HCT116 (cell line): ENCODE data around the gene CEP131. TPM values are rescaled to one million over a fixed set of nuclear protein-coding genes. Genes with fewer than 3 reads are reported as not detected.

ENCODE experiments used
- ATAC-seq: fragments of 200-7000 bp; cut with Tn5 transposase; 2 replicates; pipeline ENCODE4 v1.9.1; 2020; ENCODE audit warnings: mild to moderate bottlenecking, moderate library complexity
- BruUV-seq: library from RNA; stranded (reverse); fragments of 400-500 nt; replicated peaks from 2 replicates; lab custom pipeline; 2021; lab: Mats Ljungman, UMichigan
- CTCF ChIA-PET: fragments of 300-600 bp; sonication (Branson Sonifier 250); formaldehyde crosslinking; loops from one replicate; lab custom pipeline; 2021; ENCODE audit warnings: antibody characterized with exemption; lab: Charles Lee
- POLR2A ChIA-PET: fragments of 300-600, 350-600 bp; sonication (Branson Sonifier 250); formaldehyde crosslinking; loops from one replicate; lab custom pipeline; 2021; ENCODE audit warnings: antibody characterized with exemption; lab: Charles Lee
- RAD21 ChIA-PET, 2 experiments: fragments of 300-600 bp; sonication (Branson Sonifier 250); formaldehyde crosslinking; loops; one replicate each; lab custom pipeline; 2023; ENCODE audit warnings: low total read pairs in 2 of 2; ENCODE audit not compliant: uncharacterized antibody in 2 of 2, unreplicated experiment in 2 of 2, low non-redundant PET in 1 of 2; lab: Charles Lee
- DNase-seq: peaks from one replicate; pipeline ENCODE4 v3.0.0-alpha.2; 2010; ENCODE audit warnings: low read depth, low spot score
- H2AFZ ChIP-seq: fragments of 200-600 bp; shearing (Covaris generic), sonication (generic); 2 replicates; pipeline ENCODE4 v1.6.1; 2017; ENCODE audit warnings: low read depth, mixed run types, mixed read lengths, antibody characterized with exemption, low read length; ENCODE audit not compliant: poor library complexity, severe bottlenecking
- H3K27ac ChIP-seq: 2 replicates; pipeline ENCODE4 v1.5.1; 2012; ENCODE audit warnings: low read depth, low read length
- H3K27me3 ChIP-seq: fragments of 200-600 bp; sonication (generic); 2 replicates; pipeline ENCODE4 v1.6.1; 2016; ENCODE audit warnings: mixed run types, low read length, mixed read lengths; ENCODE audit not compliant: insufficient read depth
- H3K36me3 ChIP-seq, 2 experiments: fragments of 200-500 bp in 1 of 2; fragments of 200-600 bp in 1 of 2; sonication (Bioruptor generic) in 1 of 2; sonication (generic) in 1 of 2; 2 replicates each; pipeline versions ENCODE4 v1.5.1 to v1.6.1; 2014 to 2016; ENCODE audit warnings: low read length in 2 of 2, inconsistent platforms in 1 of 2, mixed read lengths in 1 of 2, mixed run types in 1 of 2; ENCODE audit not compliant: insufficient read depth in 2 of 2, control insufficient read depth in 1 of 2
- H3K4me1 ChIP-seq, 2 experiments: fragments of 200-600 bp in 1 of 2; sonication (generic) in 1 of 2; 2 replicates each; pipeline versions ENCODE4 v1.5.1 to v1.6.1; 2012 to 2017; ENCODE audit warnings: low read length in 2 of 2, inconsistent platforms in 1 of 2, mild to moderate bottlenecking in 1 of 2, mixed read lengths in 1 of 2, mixed run types in 1 of 2, moderate library complexity in 1 of 2; ENCODE audit not compliant: insufficient read depth in 2 of 2, control insufficient read depth in 1 of 2
- H3K4me2 ChIP-seq: fragments of 200-600 bp; sonication (generic); 2 replicates; pipeline ENCODE4 v1.6.1; 2017; ENCODE audit warnings: mixed run types, low read length, mixed read lengths
- H3K4me3 ChIP-seq, 2 experiments: fragments of 200-600 bp in 1 of 2; sonication (generic) in 1 of 2; replicated peaks in 1 of 2; 2 replicates each; pipeline ENCODE4 v1.5.1; 2011 to 2016; ENCODE audit warnings: low read length in 2 of 2, control low read depth in 1 of 2, low read depth in 1 of 2, mild to moderate bottlenecking in 1 of 2, mixed read lengths in 1 of 2, mixed run types in 1 of 2
- H3K79me2 ChIP-seq: fragments of 200-600 bp; sonication (generic); 2 replicates; pipeline ENCODE4 v1.6.1; 2017; ENCODE audit warnings: mild to moderate bottlenecking, mixed run types, low read length, moderate library complexity, mixed read lengths; ENCODE audit not compliant: insufficient read depth
- H3K9ac ChIP-seq: fragments of 200-600 bp; sonication (generic); 2 replicates; pipeline ENCODE4 v1.6.1; 2016; ENCODE audit warnings: low read length, mixed read lengths
- H3K9me2 ChIP-seq: fragments of 200-600 bp; sonication (generic), shearing (Covaris generic); 2 replicates; pipeline ENCODE4 v1.6.1; 2017; ENCODE audit warnings: mixed run types, mild to moderate bottlenecking, moderate library complexity; ENCODE audit not compliant: insufficient read depth
- H3K9me3 ChIP-seq, 2 experiments: fragments of 200-500 bp in 1 of 2; fragments of 200-600 bp in 1 of 2; sonication (Bioruptor generic) in 1 of 2; sonication (generic) in 1 of 2; 2 replicates each; pipeline ENCODE4 v1.6.1; 2014 to 2017; ENCODE audit warnings: low read length in 2 of 2, mixed read lengths in 2 of 2, inconsistent platforms in 1 of 2, low read depth in 1 of 2, mild to moderate bottlenecking in 1 of 2, mixed run types in 1 of 2, moderate library complexity in 1 of 2; ENCODE audit not compliant: control insufficient read depth in 1 of 2, insufficient read depth in 1 of 2
- H4K20me1 ChIP-seq: fragments of 200-600 bp; sonication (generic), shearing (Covaris generic); 2 replicates; pipeline ENCODE4 v1.6.1; 2017; ENCODE audit warnings: mixed run types, mild to moderate bottlenecking, moderate library complexity; ENCODE audit not compliant: insufficient read depth
- CEBPB ChIP-seq: IDR thresholded peaks from 2 replicates; pipeline ENCODE4 v1.6.1; 2012; ENCODE audit warnings: low read depth
- EGR1 ChIP-seq: IDR thresholded peaks from 2 replicates; pipeline ENCODE4 v1.6.1; 2012; ENCODE audit warnings: low read depth
- EZH2 ChIP-seq: fragments of 200-600 bp; sonication (generic); IDR thresholded peaks from 2 replicates; pipeline ENCODE4 v1.6.1; 2017; ENCODE audit warnings: antibody characterized with exemption, mixed run types
- EZH2phosphoT487 ChIP-seq: fragments of 200-600 bp; IDR thresholded peaks from 2 replicates; pipeline ENCODE4 v1.6.1; 2018; ENCODE audit warnings: antibody characterized with exemption, borderline replicate concordance
- FOSL1 ChIP-seq: IDR thresholded peaks from 2 replicates; pipeline ENCODE4 v1.6.1; 2012; ENCODE audit warnings: low read depth
- POLR2A ChIP-seq: IDR thresholded peaks from 2 replicates; pipeline ENCODE4 v1.7.0; 2011; ENCODE audit warnings: borderline replicate concordance; ENCODE audit not compliant: insufficient read depth, insufficient read length; ENCODE audit errors: extremely low read depth
- POLR2AphosphoS5 ChIP-seq: IDR thresholded peaks from 2 replicates; pipeline ENCODE4 v1.6.1; 2011; ENCODE audit warnings: mild to moderate bottlenecking, low read depth, low read length, moderate library complexity
- RAD21 ChIP-seq: IDR thresholded peaks from 2 replicates; pipeline ENCODE4 v1.6.1; 2012; ENCODE audit warnings: low read depth, mild to moderate bottlenecking
- SIN3A ChIP-seq: IDR thresholded peaks from 2 replicates; pipeline ENCODE4 v1.6.1; 2012; ENCODE audit warnings: low read depth
- SP1 ChIP-seq: IDR thresholded peaks from 2 replicates; pipeline ENCODE4 v1.6.1; 2012; ENCODE audit warnings: low read depth
- TCF7L2 ChIP-seq: IDR thresholded peaks from 2 replicates; pipeline ENCODE4 v1.7.0; 2011; ENCODE audit warnings: borderline replicate concordance, inconsistent platforms; ENCODE audit not compliant: insufficient read depth, insufficient read length; ENCODE audit errors: extremely low read depth
- YY1 ChIP-seq: IDR thresholded peaks from 2 replicates; pipeline ENCODE4 v1.6.1; 2011; ENCODE audit warnings: low read length, low read depth, moderate library complexity, mild to moderate bottlenecking; ENCODE audit not compliant: insufficient replicate concordance; ENCODE audit errors: extremely low read depth
- ZFX ChIP-seq: fragments of 450-650 bp; IDR thresholded peaks from 2 replicates; pipeline ENCODE4 v1.6.1; 2017
- ZNF274 ChIP-seq: fragments of 200-500 bp; sonication (Bioruptor generic); IDR thresholded peaks from 2 replicates; pipeline ENCODE4 v1.6.1; 2014; ENCODE audit warnings: mild to moderate bottlenecking, low read depth, low read length, inconsistent platforms
- intact Hi-C: fragments of 100-400 bp; cut with micrococcal nuclease; formaldehyde crosslinking; loops from 2 replicates; pipeline ENCODE4 v1.10.0; 2022
- total RNA-seq: library from RNA; stranded (reverse); gene quantifications from one replicate; pipeline ENCODE4 v1.2.1, GENCODE V29; 2021; ENCODE audit not compliant: unreplicated experiment
- TF ChIP-seq, protein P1 (sequence below): IDR thresholded peaks from 2 replicates; pipeline ENCODE4 v1.6.1; 2012
- TF ChIP-seq, protein P2 (sequence below), 3 experiments: fragments of 200-600 bp in 1 of 3; sonication (generic) in 1 of 3; IDR thresholded peaks in 2 of 3; conservative IDR thresholded peaks in 1 of 3; 2 replicates each; pipeline ENCODE4 v1.5.1; 2012 to 2017; ENCODE audit warnings: low read depth in 2 of 3, low read length in 2 of 3, antibody characterized with exemption in 1 of 3, borderline replicate concordance in 1 of 3, control low read depth in 1 of 3, mild to moderate bottlenecking in 1 of 3, mixed read lengths in 1 of 3, mixed run types in 1 of 3, moderate library complexity in 1 of 3; ENCODE audit not compliant: insufficient read depth in 1 of 3

The CEP131 gene
- total RNA-seq, 1 experiment from 2014 or later, result 30.2 TPM

DNA sequence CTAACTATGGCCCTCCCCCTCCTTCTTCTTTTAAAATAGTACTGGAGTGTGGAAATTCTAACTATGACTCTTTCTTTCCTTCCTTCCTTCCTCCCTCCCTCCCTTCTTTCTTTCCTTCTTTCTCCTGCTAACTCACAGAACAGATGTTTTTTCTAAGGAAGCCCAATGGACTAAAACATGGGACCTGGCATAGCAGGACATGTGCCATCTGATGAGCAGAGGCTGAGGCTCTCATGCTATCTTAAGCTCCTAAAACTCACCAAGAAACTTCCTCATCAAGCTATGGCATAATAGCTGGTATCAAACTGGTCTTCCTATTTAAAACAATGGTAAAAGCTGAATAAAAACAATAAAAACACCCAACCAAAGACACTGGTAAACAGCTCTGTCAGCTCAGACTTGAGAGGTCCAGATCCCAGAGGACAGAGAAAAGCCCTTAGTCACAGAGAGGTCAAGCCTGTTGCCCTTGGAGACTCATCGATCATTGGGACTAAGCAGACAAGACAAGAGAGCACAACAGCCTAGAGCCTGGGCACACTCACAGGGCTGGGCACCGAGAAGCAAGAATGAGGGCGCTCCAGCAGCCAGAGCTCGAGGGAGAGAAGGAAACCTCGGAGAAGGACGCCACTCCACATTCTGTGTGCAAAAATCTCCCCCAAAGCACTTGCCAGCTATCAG lies 44.8 kb upstream of the CEP131 start:
- Histone ChIP-seq H3K9me3 (no peaks in the 10 kb centered on the region), H3K4me1 (no peaks in the 10 kb centered on the region), H3K9me2 (no peaks in the 10 kb centered on the region), H2AFZ (no peak overlapping the region), H3K4me3 (no peak overlapping the region), H3K27ac (no peak overlapping the region), H4K20me1 (no peaks in the 10 kb centered on the region), H3K27me3 (no peaks in the 10 kb centered on the region), H3K79me2 (peaks cover 4% of the 10 kb centered on the region; the same call in 1 of the 2 replicates), H3K9ac (no peak overlapping the region), H3K4me2 (no peak overlapping the region), H3K36me3 (peaks cover 22 to 45% of the 10 kb centered on the region in 2 experiments)
- no TSS peak for BruUV-seq
- POLR2A ChIA-PET, result no interaction called here
- DNase-seq (no peak), ATAC-seq (no peak)
- intact Hi-C loops, result no loop called here
- RAD21 ChIA-PET, result no interaction called here
- TF ChIP-seq SIN3A, result no peak
- CTCF ChIA-PET, result interaction anchor here (1.4 kb wide), 1 partner anchor 205 kb away, joined by 3 read pairs; no protein-coding TSS in a partner anchor

GRCh38 chr17:81265576-81265975 lies 42.8 kb upstream of the CEP131 start:
- Histone ChIP-seq H3K36me3 (peaks cover 35 to 52% of the 10 kb centered on the region in 2 experiments), H4K20me1 (no peaks in the 10 kb centered on the region), H3K9me3 (no peaks in the 10 kb centered on the region), H3K9me2 (no peaks in the 10 kb centered on the region), H3K27me3 (no peaks in the 10 kb centered on the region)
- POLR2A ChIA-PET, result no interaction called here
- ATAC-seq, result no peak
- TF ChIP-seq EGR1, result no peak
- TF ChIP-seq TCF7L2, result no peak
- no peak for TF ChIP-seq POLR2AphosphoS5
- TF ChIP-seq, protein P1, sequence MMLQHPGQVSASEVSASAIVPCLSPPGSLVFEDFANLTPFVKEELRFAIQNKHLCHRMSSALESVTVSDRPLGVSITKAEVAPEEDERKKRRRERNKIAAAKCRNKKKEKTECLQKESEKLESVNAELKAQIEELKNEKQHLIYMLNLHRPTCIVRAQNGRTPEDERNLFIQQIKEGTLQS, result no peak
- TF ChIP-seq RAD21, result no peak
- TF ChIP-seq ZNF274, result no peak
- no peak for TF ChIP-seq EZH2
- TF ChIP-seq CEBPB, result no peak
- no peak for TF ChIP-seq EZH2phosphoT487
- TF ChIP-seq POLR2A, result no peak
- TF ChIP-seq ZFX, result no peak
- no peak for TF ChIP-seq SP1
- TF ChIP-seq, protein P2, sequence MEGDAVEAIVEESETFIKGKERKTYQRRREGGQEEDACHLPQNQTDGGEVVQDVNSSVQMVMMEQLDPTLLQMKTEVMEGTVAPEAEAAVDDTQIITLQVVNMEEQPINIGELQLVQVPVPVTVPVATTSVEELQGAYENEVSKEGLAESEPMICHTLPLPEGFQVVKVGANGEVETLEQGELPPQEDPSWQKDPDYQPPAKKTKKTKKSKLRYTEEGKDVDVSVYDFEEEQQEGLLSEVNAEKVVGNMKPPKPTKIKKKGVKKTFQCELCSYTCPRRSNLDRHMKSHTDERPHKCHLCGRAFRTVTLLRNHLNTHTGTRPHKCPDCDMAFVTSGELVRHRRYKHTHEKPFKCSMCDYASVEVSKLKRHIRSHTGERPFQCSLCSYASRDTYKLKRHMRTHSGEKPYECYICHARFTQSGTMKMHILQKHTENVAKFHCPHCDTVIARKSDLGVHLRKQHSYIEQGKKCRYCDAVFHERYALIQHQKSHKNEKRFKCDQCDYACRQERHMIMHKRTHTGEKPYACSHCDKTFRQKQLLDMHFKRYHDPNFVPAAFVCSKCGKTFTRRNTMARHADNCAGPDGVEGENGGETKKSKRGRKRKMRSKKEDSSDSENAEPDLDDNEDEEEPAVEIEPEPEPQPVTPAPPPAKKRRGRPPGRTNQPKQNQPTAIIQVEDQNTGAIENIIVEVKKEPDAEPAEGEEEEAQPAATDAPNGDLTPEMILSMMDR (IDR thresholded peaks at IDR 0.05 in 2 of 3, conservative IDR thresholded peaks at IDR 0.05 in 1 of 3; ENCODE audit: borderline replicate concordance in 1 of 3, insufficient read depth in 1 of 3, low read depth in 2 of 3, low read length in 2 of 3), result no peak
- no peak for TF ChIP-seq FOSL1
- TF ChIP-seq YY1, result no peak
- TF ChIP-seq, all 23 proteins: peak for 0
- BruUV-seq, result no TSS peak
- no peak overlapping the region for H3K9ac ChIP-seq
- no peak overlapping the region for H3K27ac ChIP-seq
- RAD21 ChIA-PET, result no interaction called here
- H3K4me2 ChIP-seq, result no peak overlapping the region
- H3K4me3 ChIP-seq, result no peak overlapping the region
- peaks cover 4% of the 10 kb centered on the region; the same call in 1 of the 2 replicates for H3K79me2 ChIP-seq
- intact Hi-C loops, result no loop called here
- no peaks in the 10 kb centered on the region for H3K4me1 ChIP-seq
- H2AFZ ChIP-seq, result no peak overlapping the region
- CTCF ChIA-PET, result no interaction called here
- no peak for DNase-seq
